ENCODE data around the gene RAB28.
A peak's percentile ranks its signal among the peaks of the same experiment; 100 is the strongest.

RAB28 gene

GRCh38 chr4:13504374-13504773 lies 20.2 kb upstream of the RAB28 start:
- DNase-seq, result no peak

GRCh38 chr4:13498469-13498868 lies 14.3 kb upstream of the RAB28 start:
- DNase-seq, result no peak

GRCh38 chr4:13496605-13497004 lies 12.5 kb upstream of the RAB28 start:
- no peak for DNase-seq

GRCh38 chr4:13495753-13496152 lies 11.6 kb upstream of the RAB28 start:
- no peak for DNase-seq

GRCh38 chr4:13493793-13494192 lies 9.7 kb upstream of the RAB28 start:
- DNase-seq, result no peak

GRCh38 chr4:13492747-13493146 lies 8.6 kb upstream of the RAB28 start:
- DNase-seq, result no peak

GRCh38 chr4:13484749-13485221 lies 645 bp upstream of the RAB28 start:
- DNase-seq, result peak; percentile 27

GRCh38 chr4:13483768-13484121 lies 395 bp downstream of the RAB28 start:
- DNase-seq, result peak; percentile 46

GRCh38 chr4:13483136-13483767 lies 888 bp downstream of the RAB28 start:
- DNase-seq, result no peak

- DNase-seq, result no peak
Observed at GRCh38 chr4:13481569-13481968, 2.6 kb downstream of the RAB28 start.

- no peak for DNase-seq
Observed at GRCh38 chr4:13478707-13479106, 5.4 kb downstream of the RAB28 start.

GRCh38 chr4:13478131-13478530 lies 6.0 kb downstream of the RAB28 start:
- no peak for DNase-seq

- DNase-seq, result no peak
Observed at GRCh38 chr4:13476915-13477314, 7.2 kb downstream of the RAB28 start.

GRCh38 chr4:13476152-13476551 lies 8.0 kb downstream of the RAB28 start:
- no peak for DNase-seq

- no peak for DNase-seq
Observed at GRCh38 chr4:13471400-13471799, 12.7 kb downstream of the RAB28 start.

- no peak for DNase-seq
Observed at GRCh38 chr4:13470379-13470778, 13.8 kb downstream of the RAB28 start.

- no peak for DNase-seq
Observed at GRCh38 chr4:13464973-13465372, 19.2 kb downstream of the RAB28 start.

- DNase-seq, result no peak
Observed at GRCh38 chr4:13464543-13464942, 19.6 kb downstream of the RAB28 start.

- DNase-seq, result no peak
Observed at GRCh38 chr4:13461191-13461905, 22.8 kb downstream of the RAB28 start.

- DNase-seq, result no peak
Observed at GRCh38 chr4:13455411-13455810, 28.7 kb downstream of the RAB28 start.

GRCh38 chr4:13454786-13455185 lies 29.4 kb downstream of the RAB28 start:
- no peak for DNase-seq

- DNase-seq, result no peak
Observed at GRCh38 chr4:13452927-13453579, 31.1 kb downstream of the RAB28 start.

- no peak for DNase-seq
Observed at GRCh38 chr4:13449590-13449989, 34.5 kb downstream of the RAB28 start.

All from midbrain (tissue), 1 donor.